Measurements from ENCODE around the gene SF3B1. TPM values are rescaled to one million over a fixed set of nuclear protein-coding genes. Genes with fewer than 3 reads are reported as not detected.
"Not testable (repeated sequence)": the region's sequence is repeated elsewhere in the genome, so short reads cannot be mapped to it uniquely, and the experiment has no call there.

Gene SF3B1
- total RNA-seq: 100 to 1,000 TPM; 136 to 157 TPM
- long read RNA-seq, full-length matches to known transcripts: 94 of 147 reads
- long read RNA-seq, partial matches to known transcripts: 45 of 147 reads
- long read RNA-seq, other reads (novel, unspliced or antisense): 8 of 147 reads

- ATAC-seq (peak; percentile 97 to 98), DNase-seq (peak; percentile 98)
- intact Hi-C loops (cut with DNase I): loop anchor here in 1 of 2 donors (2.0 kb wide), 1 partner anchor 18 kb away; the partner anchor contains the start of gene COQ10B
Measured at GRCh38 chr2:197434541-197435513, at the start of gene SF3B1. SF3B1 (minus strand) TSS chr2:197435028; CDS start chr2:197434999, 29 bp downstream.

- ATAC-seq; intact Hi-C loops (cut with DNase I); DNase-seq: not testable (repeated sequence)
Measured at GRCh38 chr2:197484248-197484647, 49.4 kb upstream of the SF3B1 start.

- intact Hi-C loops (cut with DNase I): no loop called here
- no peak for DNase-seq
- ATAC-seq: peak in 1 of 2 donors; percentile 11
Measured at GRCh38 chr2:197480165-197481036, 45.6 kb upstream of the SF3B1 start.

- ATAC-seq (no peak), DNase-seq (no peak)
- intact Hi-C loops (cut with DNase I): no loop called here
Measured at GRCh38 chr2:197477797-197478196, 43.0 kb upstream of the SF3B1 start.

GRCh38 chr2:197472166-197472565 lies 37.3 kb upstream of the SF3B1 start:
- DNase-seq (no peak), ATAC-seq (no peak)
- intact Hi-C loops (cut with DNase I): no loop called here

GRCh38 chr2:197464175-197464574 lies 29.3 kb upstream of the SF3B1 start:
- DNase-seq: no peak
- intact Hi-C loops (cut with DNase I): no loop called here

GRCh38 chr2:197461057-197461456 lies 26.2 kb upstream of the SF3B1 start:
- ATAC-seq (peak in 1 of 2 donors; percentile 71), DNase-seq (no peak)
- intact Hi-C loops (cut with DNase I): no loop called here

More at GRCh38 chr2:197464175-197464574, 29.3 kb upstream of the SF3B1 start:
- ATAC-seq: no peak

- intact Hi-C loops (cut with DNase I): no loop called here
- no peak for DNase-seq
- ATAC-seq: no peak
Measured at GRCh38 chr2:197460649-197461048, 25.8 kb upstream of the SF3B1 start.

- no peak for ATAC-seq
- intact Hi-C loops (cut with DNase I): loop anchor here in 1 of 2 donors (5.0 kb wide), 1 partner anchor 42 kb away; the partner anchor contains the start of gene HSPD1
- no peak for DNase-seq
Measured at GRCh38 chr2:197455428-197455827, 20.6 kb upstream of the SF3B1 start.

GRCh38 chr2:197454923-197455322 lies 20.1 kb upstream of the SF3B1 start:
- DNase-seq: no peak
- intact Hi-C loops (cut with DNase I): loop anchor here in 1 of 2 donors (5.0 kb wide), 1 partner anchor 42 kb away; the partner anchor contains the start of gene HSPD1
- ATAC-seq: no peak

- no peak for DNase-seq
- intact Hi-C loops (cut with DNase I): loop anchor here in 1 of 2 donors (2.0 kb wide), 1 partner anchor 19 kb away; the partner anchor contains the start of gene SF3B1
- ATAC-seq: peak; percentile 72 to 80
Measured at GRCh38 chr2:197453914-197454398, 19.1 kb upstream of the SF3B1 start.

- intact Hi-C loops (cut with DNase I): loop anchor here in 1 of 2 donors (2.0 kb wide), 1 partner anchor 19 kb away; the partner anchor contains the start of gene SF3B1
- DNase-seq (peak; percentile 100), ATAC-seq (peak; percentile 98)
Measured at GRCh38 chr2:197453123-197453913, 18.5 kb upstream of the SF3B1 start, which contains the start of gene COQ10B. COQ10B (plus strand) TSS chr2:197453552; CDS start chr2:197453561, 9 bp downstream.

GRCh38 chr2:197452754-197453122 lies 17.9 kb upstream of the SF3B1 start:
- intact Hi-C loops (cut with DNase I): loop anchor here in 1 of 2 donors (2.0 kb wide), 1 partner anchor 18 kb away; the partner anchor contains the start of gene SF3B1
- no peak for ATAC-seq
- DNase-seq: no peak

- intact Hi-C loops (cut with DNase I); DNase-seq; ATAC-seq: not testable (repeated sequence)
Measured at GRCh38 chr2:197450935-197451358, 16.1 kb upstream of the SF3B1 start.

- intact Hi-C loops (cut with DNase I): no loop called here
- DNase-seq (no peak), ATAC-seq (no peak)
Measured at GRCh38 chr2:197450465-197450864, 15.6 kb upstream of the SF3B1 start.

GRCh38 chr2:197446844-197447243 lies 12.0 kb upstream of the SF3B1 start:
- DNase-seq (no peak), ATAC-seq (no peak)
- intact Hi-C loops (cut with DNase I): no loop called here

GRCh38 chr2:197445746-197446145 lies 10.9 kb upstream of the SF3B1 start:
- no peak for DNase-seq
- ATAC-seq: no peak
- intact Hi-C loops (cut with DNase I): no loop called here

- no peak for DNase-seq
- no peak for ATAC-seq
- intact Hi-C loops (cut with DNase I): no loop called here
Measured at GRCh38 chr2:197442857-197443256, 8.0 kb upstream of the SF3B1 start.
